Gastroesophageal sphincter (tissue), 3 donors: ENCODE data around the gene ABCA1.

Experiments used
- POLR2AphosphoS5 ChIP-seq: sonication (generic); formaldehyde crosslinking; IDR thresholded peaks from one replicate; pipeline ENCODE4 v1.6.1; 2017; ENCODE audit warnings: antibody characterized with exemption
- TF ChIP-seq, protein P1 (sequence below), 4 experiments: fragments of 200-600 bp in 2 of 4; fragments of 450-650 bp in 2 of 4; sonication (generic) in 1 of 4; IDR thresholded peaks; one replicate each; pipeline ENCODE4 v1.5.1; 2017 to 2019; ENCODE audit warnings: antibody characterized with exemption in 4 of 4, mild to moderate bottlenecking in 2 of 4, moderate library complexity in 2 of 4

DNA sequence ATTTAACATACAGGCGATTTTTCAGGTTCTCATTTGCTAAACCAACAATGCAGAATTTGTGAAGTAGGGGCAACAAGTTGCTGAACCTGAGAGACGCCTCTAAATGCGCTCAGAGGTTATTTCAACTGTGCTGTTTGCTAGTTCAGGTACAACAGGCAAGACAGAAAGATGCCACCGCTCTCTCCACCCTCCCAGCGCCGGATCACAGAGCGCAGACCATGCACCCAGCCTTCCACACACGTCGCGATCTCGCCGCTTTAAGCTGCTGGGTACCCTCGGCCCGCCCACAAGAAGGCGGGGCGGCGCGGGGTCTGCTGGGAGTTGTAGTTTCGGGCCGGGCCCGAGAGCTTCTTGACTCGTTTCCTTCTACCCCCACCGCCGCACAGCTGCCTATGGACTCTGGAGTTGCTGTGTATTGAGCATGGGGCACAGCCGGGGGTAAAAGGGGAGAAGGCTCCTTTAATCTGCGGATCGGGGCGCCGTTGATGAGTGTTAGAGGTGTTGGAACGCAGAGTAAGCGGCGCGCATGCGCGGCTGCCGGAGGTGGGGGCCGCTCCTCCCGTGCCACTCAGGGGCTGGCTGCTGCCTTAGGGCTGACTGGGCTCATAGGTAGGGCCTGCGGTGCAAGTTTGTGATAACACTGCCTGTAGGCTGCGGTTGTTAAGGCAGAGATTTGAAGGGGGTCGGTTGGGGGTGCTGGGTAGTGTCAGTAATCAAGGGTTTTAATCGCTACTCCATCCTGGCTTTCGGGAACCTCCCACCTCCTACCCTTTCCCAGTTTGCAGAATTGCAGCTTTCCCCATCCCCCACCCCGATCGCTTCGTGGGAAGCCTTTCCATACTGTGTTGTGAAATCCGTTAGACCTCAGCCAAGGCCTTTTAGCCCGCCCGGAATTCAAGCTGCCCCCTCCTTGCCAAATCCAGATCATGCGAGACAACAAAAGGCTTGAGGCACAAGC is 40.3 kb upstream of the ABCA1 start:
- TF ChIP-seq POLR2AphosphoS5, result peak; percentile 96
- TF ChIP-seq, protein P1, sequence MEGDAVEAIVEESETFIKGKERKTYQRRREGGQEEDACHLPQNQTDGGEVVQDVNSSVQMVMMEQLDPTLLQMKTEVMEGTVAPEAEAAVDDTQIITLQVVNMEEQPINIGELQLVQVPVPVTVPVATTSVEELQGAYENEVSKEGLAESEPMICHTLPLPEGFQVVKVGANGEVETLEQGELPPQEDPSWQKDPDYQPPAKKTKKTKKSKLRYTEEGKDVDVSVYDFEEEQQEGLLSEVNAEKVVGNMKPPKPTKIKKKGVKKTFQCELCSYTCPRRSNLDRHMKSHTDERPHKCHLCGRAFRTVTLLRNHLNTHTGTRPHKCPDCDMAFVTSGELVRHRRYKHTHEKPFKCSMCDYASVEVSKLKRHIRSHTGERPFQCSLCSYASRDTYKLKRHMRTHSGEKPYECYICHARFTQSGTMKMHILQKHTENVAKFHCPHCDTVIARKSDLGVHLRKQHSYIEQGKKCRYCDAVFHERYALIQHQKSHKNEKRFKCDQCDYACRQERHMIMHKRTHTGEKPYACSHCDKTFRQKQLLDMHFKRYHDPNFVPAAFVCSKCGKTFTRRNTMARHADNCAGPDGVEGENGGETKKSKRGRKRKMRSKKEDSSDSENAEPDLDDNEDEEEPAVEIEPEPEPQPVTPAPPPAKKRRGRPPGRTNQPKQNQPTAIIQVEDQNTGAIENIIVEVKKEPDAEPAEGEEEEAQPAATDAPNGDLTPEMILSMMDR (IDR thresholded peaks at IDR 0.05), result no peak
